C4-2B (cell line): ENCODE results near the gene KRT76.

ENCODE experiments used
- H3K27ac ChIP-seq: fragments of 450-650 bp; 2 replicates; pipeline ENCODE4 v1.5.1; 2017
- CTCF ChIP-seq: fragments of 450-650 bp; conservative IDR thresholded peaks from 2 replicates; pipeline ENCODE4 v1.5.1; 2017; ENCODE audit warnings: mild to moderate bottlenecking
- ZFX ChIP-seq: fragments of 450-650 bp; IDR thresholded peaks from 2 replicates; pipeline ENCODE4 v1.6.1; 2017

KRT76 gene

GRCh38 chr12:52789637-52790426 is 12.7 kb upstream of the KRT76 start:
- TF ChIP-seq ZFX (no peak), CTCF (no peak)
- H3K27ac ChIP-seq: no peak overlapping the region

- TF ChIP-seq ZFX (no peak), CTCF (no peak)
- H3K27ac ChIP-seq: no peak overlapping the region
Measured at GRCh38 chr12:52788876-52789636, 11.9 kb upstream of the KRT76 start.

- TF ChIP-seq CTCF (no peak), ZFX (no peak)
- no peak overlapping the region for H3K27ac ChIP-seq
Measured at GRCh38 chr12:52788192-52788875, 11.2 kb upstream of the KRT76 start.

- no peak overlapping the region for H3K27ac ChIP-seq
- TF ChIP-seq CTCF: no peak
- TF ChIP-seq ZFX: no peak
Measured at GRCh38 chr12:52787324-52788191, 10.4 kb upstream of the KRT76 start.

- H3K27ac ChIP-seq: no peak overlapping the region; the same call in 1 of the 2 replicates
- TF ChIP-seq ZFX (no peak), CTCF (no peak)
Measured at GRCh38 chr12:52784909-52785308, 7.8 kb upstream of the KRT76 start.

- no peak overlapping the region for H3K27ac ChIP-seq
- TF ChIP-seq ZFX: no peak
- no peak for TF ChIP-seq CTCF
Measured at GRCh38 chr12:52783563-52784316, 6.6 kb upstream of the KRT76 start.
